DOHH2 (cell line): ENCODE measurements around the gene URGCP.
"Not testable (repeated sequence)": the region's sequence is repeated elsewhere in the genome, so short reads cannot be mapped to it uniquely, and the experiment has no call there.

Experiments used
- H3F3A ChIP-seq: fragments of 200-600 bp; sonication (generic), shearing (Covaris generic); 2 replicates; pipeline ENCODE4 v1.6.0; 2016; ENCODE audit warnings: antibody characterized with exemption, mild to moderate bottlenecking; ENCODE audit not compliant: control insufficient read depth, insufficient read depth
- H3K27ac ChIP-seq: fragments of 200-600 bp; sonication (generic); 2 replicates; pipeline ENCODE4 v1.5.1; 2014; ENCODE audit warnings: low read depth, mild to moderate bottlenecking, low read length, moderate library complexity
- H3K27me3 ChIP-seq: fragments of 200-600 bp; sonication (generic); 2 replicates; pipeline ENCODE4 v1.6.1; 2014; ENCODE audit warnings: mild to moderate bottlenecking, low read length, mixed read lengths; ENCODE audit not compliant: control insufficient read depth
- H3K36me3 ChIP-seq: fragments of 200-600 bp; sonication (generic); 2 replicates; pipeline ENCODE4 v1.6.1; 2014; ENCODE audit warnings: mild to moderate bottlenecking, low read length, moderate library complexity, mixed read lengths; ENCODE audit not compliant: control insufficient read depth
- H3K4me1 ChIP-seq: fragments of 200-600 bp; sonication (generic); 2 replicates; pipeline ENCODE4 v1.6.1; 2014; ENCODE audit warnings: mild to moderate bottlenecking, low read length, mixed read lengths; ENCODE audit not compliant: control insufficient read depth
- H3K4me2 ChIP-seq: fragments of 200-600 bp; sonication (generic); 2 replicates; pipeline ENCODE4 v1.6.0; 2014; ENCODE audit warnings: mild to moderate bottlenecking, low read length, moderate library complexity
- H3K4me3 ChIP-seq: fragments of 200-600 bp; sonication (generic); 2 replicates; pipeline ENCODE4 v1.5.1; 2014; ENCODE audit warnings: mild to moderate bottlenecking, low read length, mixed read lengths
- H3K79me2 ChIP-seq: fragments of 200-600 bp; sonication (generic); 2 replicates; pipeline ENCODE4 v1.6.1; 2014; ENCODE audit warnings: mild to moderate bottlenecking, low read length, mixed read lengths; ENCODE audit not compliant: control insufficient read depth
- H3K9me2 ChIP-seq: fragments of 200-600 bp; sonication (generic); replicated peaks from 2 replicates; pipeline ENCODE4 v1.6.1; 2014; ENCODE audit warnings: mild to moderate bottlenecking, low read length, mixed read lengths; ENCODE audit not compliant: control insufficient read depth
- H3K9me3 ChIP-seq: fragments of 200-600 bp; sonication (generic); 2 replicates; pipeline ENCODE4 v1.6.1; 2014; ENCODE audit warnings: antibody characterized with exemption, low read length, mixed read lengths; ENCODE audit not compliant: control insufficient read depth, insufficient read depth
- H4K20me1 ChIP-seq: fragments of 200-600 bp; sonication (generic); 2 replicates; pipeline ENCODE4 v1.6.0; 2014; ENCODE audit warnings: low read depth, mild to moderate bottlenecking, antibody characterized with exemption, low read length, moderate library complexity; ENCODE audit not compliant: control insufficient read depth, insufficient read depth
- EZH2phosphoT487 ChIP-seq: fragments of 200-600 bp; sonication (generic); IDR thresholded peaks from 2 replicates; pipeline ENCODE4 v1.6.1; 2017; ENCODE audit warnings: borderline replicate concordance, mild to moderate bottlenecking, antibody characterized with exemption, low read length, moderate library complexity, mixed read lengths
- TF ChIP-seq, protein P1 (sequence below): fragments of 200-600 bp; sonication (generic); IDR thresholded peaks from one replicate; pipeline ENCODE4 v1.5.1; 2014; ENCODE audit warnings: antibody characterized with exemption, mild to moderate bottlenecking, low read depth, low read length; ENCODE audit not compliant: poor library complexity, severe bottlenecking

URGCP gene

GRCh38 chr7:43843296-43843695 lies 63.1 kb downstream of the URGCP start:
- H3K27ac ChIP-seq, result no peak overlapping the region
- peaks cover 3% of the 10 kb centered on the region; the same call in 1 of the 2 replicates for H3K27me3 ChIP-seq
- H3K36me3 ChIP-seq, result no peaks in the 10 kb centered on the region
- peaks cover 4% of the 10 kb centered on the region for H3K4me1 ChIP-seq
- no peak overlapping the region for H3K4me3 ChIP-seq
- H4K20me1 ChIP-seq, result no peaks in the 10 kb centered on the region
- H3K4me2 ChIP-seq, result no peak overlapping the region
- H3K9me2 ChIP-seq, result no peaks in the 10 kb centered on the region
- no peaks in the 10 kb centered on the region for H3K79me2 ChIP-seq
- no peak for TF ChIP-seq EZH2phosphoT487
- TF ChIP-seq, protein P1, sequence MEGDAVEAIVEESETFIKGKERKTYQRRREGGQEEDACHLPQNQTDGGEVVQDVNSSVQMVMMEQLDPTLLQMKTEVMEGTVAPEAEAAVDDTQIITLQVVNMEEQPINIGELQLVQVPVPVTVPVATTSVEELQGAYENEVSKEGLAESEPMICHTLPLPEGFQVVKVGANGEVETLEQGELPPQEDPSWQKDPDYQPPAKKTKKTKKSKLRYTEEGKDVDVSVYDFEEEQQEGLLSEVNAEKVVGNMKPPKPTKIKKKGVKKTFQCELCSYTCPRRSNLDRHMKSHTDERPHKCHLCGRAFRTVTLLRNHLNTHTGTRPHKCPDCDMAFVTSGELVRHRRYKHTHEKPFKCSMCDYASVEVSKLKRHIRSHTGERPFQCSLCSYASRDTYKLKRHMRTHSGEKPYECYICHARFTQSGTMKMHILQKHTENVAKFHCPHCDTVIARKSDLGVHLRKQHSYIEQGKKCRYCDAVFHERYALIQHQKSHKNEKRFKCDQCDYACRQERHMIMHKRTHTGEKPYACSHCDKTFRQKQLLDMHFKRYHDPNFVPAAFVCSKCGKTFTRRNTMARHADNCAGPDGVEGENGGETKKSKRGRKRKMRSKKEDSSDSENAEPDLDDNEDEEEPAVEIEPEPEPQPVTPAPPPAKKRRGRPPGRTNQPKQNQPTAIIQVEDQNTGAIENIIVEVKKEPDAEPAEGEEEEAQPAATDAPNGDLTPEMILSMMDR, result no peak
- no peaks in the 10 kb centered on the region for H3K9me3 ChIP-seq
- no peaks in the 10 kb centered on the region for H3F3A ChIP-seq

DNA sequence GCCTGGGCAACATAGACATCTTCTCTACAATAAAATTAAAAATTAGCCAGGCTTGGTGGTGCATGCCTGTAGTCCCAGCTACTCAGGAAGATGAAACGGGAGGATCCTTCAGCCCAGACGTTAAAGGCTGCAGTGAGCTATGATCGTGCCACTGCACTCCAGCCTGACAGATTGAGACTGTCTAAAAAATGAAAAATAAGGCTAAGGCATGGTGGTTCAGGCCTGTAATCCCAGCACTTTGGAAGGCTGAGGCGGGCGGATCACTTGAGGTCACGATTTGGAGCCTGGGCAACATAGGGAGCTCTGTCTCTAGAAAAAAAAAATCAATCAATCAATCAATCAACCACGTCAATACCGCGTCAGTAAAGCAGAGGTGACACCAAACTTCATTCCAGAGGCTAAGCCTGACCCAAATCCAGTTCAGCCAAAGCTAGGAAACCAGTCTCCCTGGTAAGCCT lies 68.2 kb downstream of the URGCP start:
- Histone ChIP-seq H3K4me1 (peaks cover 11% of the 10 kb centered on the region), H3K4me3 (peak overlapping the region; percentile 48; the same call in 1 of the 2 replicates), H3K9me3 (no peaks in the 10 kb centered on the region), H3K4me2 (peak overlapping the region; percentile 64), H4K20me1 (no peaks in the 10 kb centered on the region), H3K36me3 (no peaks in the 10 kb centered on the region), H3K27ac (no peak overlapping the region), H3K9me2 (no peaks in the 10 kb centered on the region), H3K27me3 (peaks cover 9% of the 10 kb centered on the region; the same call in 1 of the 2 replicates), H3F3A (no peaks in the 10 kb centered on the region), H3K79me2 (no peaks in the 10 kb centered on the region)
- TF ChIP-seq EZH2phosphoT487, result no peak
- TF ChIP-seq, protein P1, result no peak

GRCh38 chr7:43834463-43835251 lies 71.7 kb downstream of the URGCP start:
- Histone ChIP-seq H3K27me3 (peaks cover 13% of the 10 kb centered on the region), H3K27ac (no peak overlapping the region), H3K36me3 (no peaks in the 10 kb centered on the region), H3K4me3 (peak overlapping the region; percentile 62), H3K4me1 (peaks cover 11% of the 10 kb centered on the region), H3K9me2 (no peaks in the 10 kb centered on the region), H3K9me3 (0 out of 2 replicates have a peak, but pooled peaks cover 8% of the 10 kb centered on the region), H3K4me2 (peak overlapping the region; percentile 58), H3F3A (no peaks in the 10 kb centered on the region), H4K20me1 (no peaks in the 10 kb centered on the region), H3K79me2 (no peaks in the 10 kb centered on the region)
- TF ChIP-seq, protein P1, result no peak
- TF ChIP-seq EZH2phosphoT487, result no peak

DNA sequence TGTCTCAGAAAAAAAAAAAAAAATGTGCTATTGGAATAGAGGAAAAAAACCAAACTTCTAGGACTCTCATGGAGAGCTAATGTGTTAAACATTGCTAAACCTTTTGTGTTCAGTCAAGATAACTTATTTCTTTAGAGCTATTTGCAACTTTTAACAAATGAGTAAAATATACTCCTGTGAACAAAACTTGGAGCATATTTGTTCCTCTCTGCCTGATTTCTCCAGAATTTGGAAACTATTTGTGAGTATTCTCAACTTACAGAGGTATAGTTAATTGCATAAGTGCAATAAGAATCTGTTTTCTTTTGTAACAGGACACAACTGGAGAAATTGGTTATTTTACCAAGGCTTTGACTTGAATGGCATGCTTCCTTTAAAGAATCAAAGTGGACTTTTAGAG lies 75.5 kb downstream of the URGCP start:
- H3K4me2 ChIP-seq, H4K20me1 ChIP-seq, H3K9me2 ChIP-seq, H3K79me2 ChIP-seq, H3F3A ChIP-seq, H3K36me3 ChIP-seq, H3K9me3 ChIP-seq, H3K27ac ChIP-seq, H3K4me1 ChIP-seq, H3K4me3 ChIP-seq: not testable (repeated sequence)
- H3K27me3 ChIP-seq, result peaks cover 36% of the 10 kb centered on the region
